ENCODE data around the gene OR8G1. TPM values are rescaled to one million over a fixed set of nuclear protein-coding genes. Genes with fewer than 3 reads are reported as not detected.

The OR8G1 gene, protein sequence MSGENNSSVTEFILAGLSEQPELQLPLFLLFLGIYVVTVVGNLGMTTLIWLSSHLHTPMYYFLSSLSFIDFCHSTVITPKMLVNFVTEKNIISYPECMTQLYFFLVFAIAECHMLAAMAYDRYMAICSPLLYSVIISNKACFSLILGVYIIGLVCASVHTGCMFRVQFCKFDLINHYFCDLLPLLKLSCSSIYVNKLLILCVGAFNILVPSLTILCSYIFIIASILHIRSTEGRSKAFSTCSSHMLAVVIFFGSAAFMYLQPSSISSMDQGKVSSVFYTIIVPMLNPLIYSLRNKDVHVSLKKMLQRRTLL
- total RNA-seq: not detected

DNA sequence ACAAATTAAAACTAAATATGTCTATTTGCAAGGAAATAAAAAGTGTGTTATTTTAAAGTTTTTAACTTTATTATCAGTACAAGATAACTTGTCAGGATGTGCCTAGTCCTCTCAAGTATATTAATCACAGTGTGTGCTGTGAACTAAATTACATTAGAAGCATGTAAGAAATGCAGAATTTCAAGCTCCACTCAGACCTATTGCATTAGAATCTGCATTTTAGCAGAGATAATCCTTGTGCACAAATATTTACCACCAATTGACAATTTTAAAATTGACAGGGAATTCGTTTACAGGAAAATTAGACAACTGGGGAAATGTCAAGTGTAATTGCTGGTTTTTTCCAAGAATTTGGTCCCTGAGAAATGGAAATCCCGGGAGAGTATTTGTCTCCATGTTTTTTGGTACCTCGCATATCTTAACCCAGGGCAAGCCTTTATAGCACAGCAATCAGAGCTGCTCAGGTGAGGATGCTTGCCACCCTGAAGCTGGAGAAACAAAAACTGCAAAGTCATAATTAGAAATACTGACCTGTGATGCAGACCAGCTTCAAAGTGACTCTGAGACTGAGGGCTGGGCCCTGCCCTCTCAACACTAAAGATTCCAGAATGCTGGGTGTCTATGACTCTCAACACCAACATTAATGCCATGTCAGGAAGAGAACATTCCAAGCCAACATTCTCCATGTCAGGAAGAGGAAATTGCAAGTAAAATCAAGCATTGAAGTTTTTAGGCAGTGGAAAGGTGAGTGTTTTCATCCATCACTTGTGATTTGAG lies at the start of gene OR8G1:
OR8G1 (plus strand) TSS at position 475 of the 777 bp plus-strand sequence. CDS start 8,581 bp downstream, outside the sequence.
- TF ChIP-seq POLR2A (IDR thresholded peaks at IDR 0.05) (no peak), POLR2AphosphoS5 (IDR thresholded peaks at IDR 0.05) (no peak)
- TF ChIP-seq, protein P1, sequence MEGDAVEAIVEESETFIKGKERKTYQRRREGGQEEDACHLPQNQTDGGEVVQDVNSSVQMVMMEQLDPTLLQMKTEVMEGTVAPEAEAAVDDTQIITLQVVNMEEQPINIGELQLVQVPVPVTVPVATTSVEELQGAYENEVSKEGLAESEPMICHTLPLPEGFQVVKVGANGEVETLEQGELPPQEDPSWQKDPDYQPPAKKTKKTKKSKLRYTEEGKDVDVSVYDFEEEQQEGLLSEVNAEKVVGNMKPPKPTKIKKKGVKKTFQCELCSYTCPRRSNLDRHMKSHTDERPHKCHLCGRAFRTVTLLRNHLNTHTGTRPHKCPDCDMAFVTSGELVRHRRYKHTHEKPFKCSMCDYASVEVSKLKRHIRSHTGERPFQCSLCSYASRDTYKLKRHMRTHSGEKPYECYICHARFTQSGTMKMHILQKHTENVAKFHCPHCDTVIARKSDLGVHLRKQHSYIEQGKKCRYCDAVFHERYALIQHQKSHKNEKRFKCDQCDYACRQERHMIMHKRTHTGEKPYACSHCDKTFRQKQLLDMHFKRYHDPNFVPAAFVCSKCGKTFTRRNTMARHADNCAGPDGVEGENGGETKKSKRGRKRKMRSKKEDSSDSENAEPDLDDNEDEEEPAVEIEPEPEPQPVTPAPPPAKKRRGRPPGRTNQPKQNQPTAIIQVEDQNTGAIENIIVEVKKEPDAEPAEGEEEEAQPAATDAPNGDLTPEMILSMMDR (IDR thresholded peaks at IDR 0.05): no peak
- H3K27me3 ChIP-seq (replicated peaks; ENCODE audit: insufficient read depth): no peaks in the 10 kb centered on the region
- DNase-seq (ENCODE audit: low spot score): no peak
- WGBS: 76% methylated on average over 3 of the region's 3 CpGs
- no peak within 1 kb of the TSS for H3K27ac ChIP-seq
- intact Hi-C loops (cut with DNase I): no loop called here
- no peak within 1 kb of the TSS for H3K4me3 ChIP-seq
- no peaks in the 10 kb centered on the region for H3K4me1 ChIP-seq (replicated peaks)
- no peaks in the 10 kb centered on the region for H3K36me3 ChIP-seq
- H3K9me3 ChIP-seq: no peaks in the 10 kb centered on the region

DNA sequence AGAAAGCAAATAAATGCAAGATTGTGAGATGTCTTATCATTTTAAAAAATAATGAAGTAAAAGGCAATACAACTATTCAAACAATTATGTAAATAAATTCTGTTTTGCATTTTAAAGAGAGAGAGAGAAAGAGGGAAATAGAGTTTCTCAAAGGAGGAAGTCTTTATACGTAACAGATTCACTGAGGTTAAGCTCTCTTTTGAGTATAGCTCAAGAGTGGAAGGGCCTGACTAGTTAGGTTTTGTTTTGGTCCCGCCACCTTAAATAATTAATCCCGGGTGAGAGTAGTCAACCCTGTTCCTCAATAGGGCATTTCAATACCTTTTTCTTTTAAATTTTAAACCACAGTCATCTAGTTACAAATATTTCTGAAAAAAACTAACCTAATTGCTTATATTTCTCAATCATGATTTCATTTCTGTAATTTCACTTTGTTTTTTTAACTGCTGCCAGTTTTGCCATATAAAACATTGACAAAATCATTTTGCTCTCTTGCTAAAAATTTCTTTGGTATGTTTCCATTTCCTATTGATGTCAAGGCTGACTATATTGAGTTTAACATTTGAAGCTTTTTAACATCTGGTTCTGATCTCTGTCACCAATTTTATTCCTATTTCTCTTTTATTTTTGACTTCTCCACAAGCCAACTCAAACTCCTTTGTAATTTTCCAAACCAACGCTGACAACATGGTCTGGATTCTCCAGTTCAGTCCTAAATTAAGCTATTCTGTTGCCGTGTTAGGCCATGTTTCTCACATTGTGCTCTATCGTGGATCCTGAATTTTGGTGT lies 47.5 kb upstream of the OR8G1 start:
- TF ChIP-seq, protein P1 (IDR thresholded peaks at IDR 0.05): no peak
- no peak for TF ChIP-seq POLR2A (IDR thresholded peaks at IDR 0.05)
- TF ChIP-seq POLR2AphosphoS5 (IDR thresholded peaks at IDR 0.05): no peak
- no peak overlapping the region for H3K27ac ChIP-seq
- DNase-seq (ENCODE audit: low spot score): no peak
- H3K4me1 ChIP-seq (replicated peaks): no peaks in the 10 kb centered on the region
- no peaks in the 10 kb centered on the region for H3K9me3 ChIP-seq
- WGBS: 60% methylated on average over 6 of the region's 6 CpGs
- H3K4me3 ChIP-seq: no peak overlapping the region
- no peaks in the 10 kb centered on the region for H3K27me3 ChIP-seq (replicated peaks; ENCODE audit: insufficient read depth)
- intact Hi-C loops (cut with DNase I): no loop called here
- no peaks in the 10 kb centered on the region for H3K36me3 ChIP-seq

DNA sequence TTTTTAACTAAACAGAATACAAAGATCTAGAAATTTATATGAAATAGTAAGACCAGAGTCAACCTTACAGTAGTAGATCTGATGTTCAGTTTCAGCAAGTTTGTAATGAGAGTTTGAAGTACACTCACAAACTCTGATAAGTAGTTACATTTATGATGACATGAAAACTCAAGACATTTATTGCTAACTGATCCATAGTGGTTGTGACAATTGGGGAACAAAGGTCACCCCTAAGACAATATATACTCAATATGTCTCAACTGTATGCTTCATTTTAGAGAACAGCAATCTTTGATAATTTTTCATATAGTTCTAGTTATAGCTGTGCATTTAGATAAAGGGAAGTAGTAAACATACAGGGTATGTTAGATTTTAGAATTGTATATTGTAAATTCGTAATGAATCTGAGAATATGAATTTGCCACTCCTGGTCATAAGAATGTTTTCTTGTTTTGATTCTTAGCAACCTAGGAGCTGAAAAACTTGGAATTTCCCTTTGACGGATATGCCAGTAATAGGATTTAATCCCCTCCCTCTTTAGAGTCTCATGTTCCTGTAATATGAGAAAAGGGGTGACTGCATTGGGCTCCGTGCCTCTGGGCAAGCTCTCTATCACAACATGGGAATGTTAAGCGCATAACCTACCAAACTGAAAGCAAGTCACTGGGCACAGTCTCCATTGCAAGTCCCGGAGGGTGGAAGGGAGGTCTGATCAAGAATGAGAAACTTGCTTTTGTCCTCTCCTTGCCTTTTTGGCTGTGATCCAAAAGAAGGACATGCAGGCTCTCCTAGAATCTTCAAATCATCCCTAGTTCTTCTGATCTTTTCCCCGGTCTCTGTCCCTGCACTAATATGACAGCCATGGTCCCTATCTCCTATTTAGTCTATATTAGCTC lies 46.4 kb upstream of the OR8G1 start:
- TF ChIP-seq, protein P1 (IDR thresholded peaks at IDR 0.05): no peak
- Histone ChIP-seq H3K27me3 (replicated peaks; ENCODE audit: insufficient read depth) (no peaks in the 10 kb centered on the region), H3K36me3 (no peaks in the 10 kb centered on the region), H3K9me3 (no peaks in the 10 kb centered on the region), H3K27ac (no peak overlapping the region), H3K4me1 (replicated peaks) (no peaks in the 10 kb centered on the region), H3K4me3 (no peak overlapping the region)
- WGBS: 75% methylated on average over 6 of the region's 6 CpGs
- intact Hi-C loops (cut with DNase I): no loop called here
- no peak for DNase-seq (ENCODE audit: low spot score)

DNA sequence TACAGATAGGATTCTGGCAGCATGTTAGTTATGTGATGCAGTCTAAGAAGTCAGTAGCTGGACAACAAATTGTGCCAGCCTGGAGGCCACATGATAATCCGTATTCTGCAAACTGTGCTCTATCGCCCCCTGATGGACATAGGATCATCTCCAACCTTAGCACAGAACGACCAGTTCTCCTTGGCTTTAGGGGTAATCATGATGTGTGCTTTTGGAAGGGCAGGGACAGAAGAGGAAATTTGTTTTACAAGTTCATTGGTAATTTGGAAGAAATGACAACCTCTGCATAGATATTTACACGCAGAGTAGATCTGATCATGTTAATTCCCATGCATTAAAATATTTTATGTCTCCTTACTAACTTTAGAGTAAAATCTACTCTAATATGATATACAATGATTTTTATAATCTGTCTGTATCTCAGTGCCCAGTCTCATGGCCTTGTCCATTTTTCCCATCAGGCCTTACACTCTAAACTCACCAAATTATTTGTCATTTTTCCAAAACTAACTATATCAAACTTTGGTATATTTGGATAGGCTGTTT lies 45.6 kb upstream of the OR8G1 start:
- Histone ChIP-seq H3K36me3 (no peaks in the 10 kb centered on the region), H3K4me3 (no peak overlapping the region), H3K27ac (no peak overlapping the region), H3K27me3 (replicated peaks; ENCODE audit: insufficient read depth) (no peaks in the 10 kb centered on the region), H3K9me3 (no peaks in the 10 kb centered on the region), H3K4me1 (replicated peaks) (no peaks in the 10 kb centered on the region)
- TF ChIP-seq POLR2A (IDR thresholded peaks at IDR 0.05) (no peak), POLR2AphosphoS5 (IDR thresholded peaks at IDR 0.05) (no peak)
- TF ChIP-seq, protein P1 (IDR thresholded peaks at IDR 0.05): peak in 3 of 4 experiments; percentile 11 to 62 (median 31)
- WGBS: 30% methylated on average over 4 of the region's 4 CpGs
- intact Hi-C loops (cut with DNase I): no loop called here
- DNase-seq (ENCODE audit: low spot score): no peak

Data from prostate gland (tissue), 2 donors.